DMS 273 treated with DMSO at 0.1 percent for 48 hours (cell line): ENCODE measurements around the gene ADAMTS3.

Experiments
- DNase-seq: peaks from one replicate; lab custom pipeline; 2025; lab: John Stamatoyannopoulos, UW

ADAMTS3 gene

GRCh38 chr4:72344418-72344817, 224.6 kb downstream of the ADAMTS3 start:
- no peak for DNase-seq

DNA sequence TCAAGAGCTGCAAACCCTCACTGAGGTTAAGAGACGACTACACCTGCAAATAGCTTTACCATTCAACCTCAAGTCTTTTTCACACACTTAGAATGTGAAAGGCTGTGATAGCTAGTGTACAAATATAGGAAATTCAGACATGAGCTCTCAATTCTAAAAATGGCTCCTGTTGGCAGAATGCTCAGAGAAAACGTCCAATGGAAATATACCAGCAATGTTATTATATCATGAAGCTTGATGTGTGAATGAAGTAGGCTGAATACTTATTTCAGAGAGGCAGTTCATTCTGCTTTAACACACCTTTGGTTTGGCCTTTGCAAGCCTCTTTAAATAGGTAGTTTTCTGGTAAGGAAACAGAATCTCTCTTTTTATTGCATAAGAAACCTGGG, 227.6 kb downstream of the ADAMTS3 start:
- DNase-seq: no peak

DNA sequence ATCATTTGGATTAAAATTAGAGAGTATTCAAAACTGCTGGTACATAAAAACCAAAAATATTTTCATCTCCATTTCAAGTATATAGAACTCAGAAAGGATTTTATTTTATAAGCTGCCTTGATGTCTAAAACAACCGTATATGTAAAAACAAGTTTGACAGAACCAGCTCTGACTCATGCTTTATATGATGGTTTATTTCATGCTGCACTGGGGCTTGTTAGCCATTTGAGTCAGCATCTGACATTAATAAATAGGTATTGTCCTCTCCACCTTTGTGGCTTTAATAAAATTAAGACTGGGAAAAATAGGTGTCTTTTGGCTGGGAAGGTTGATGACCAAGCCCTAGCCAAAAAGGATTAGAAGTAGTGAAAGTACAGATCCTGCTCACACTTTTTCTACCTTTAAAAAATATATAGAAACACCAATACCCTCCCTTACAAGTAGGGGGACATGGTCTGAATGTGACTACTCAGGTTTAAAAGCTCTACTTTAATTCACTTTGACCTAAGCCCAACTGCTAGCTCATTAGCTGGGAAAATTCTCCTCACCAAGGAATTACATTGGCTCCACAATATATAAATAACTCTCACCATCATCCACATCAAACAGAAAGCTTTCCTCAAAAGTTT, 228.1 kb downstream of the ADAMTS3 start:
- DNase-seq: no peak

GRCh38 chr4:72338060-72338459, 231.0 kb downstream of the ADAMTS3 start:
- DNase-seq: no peak

DNA sequence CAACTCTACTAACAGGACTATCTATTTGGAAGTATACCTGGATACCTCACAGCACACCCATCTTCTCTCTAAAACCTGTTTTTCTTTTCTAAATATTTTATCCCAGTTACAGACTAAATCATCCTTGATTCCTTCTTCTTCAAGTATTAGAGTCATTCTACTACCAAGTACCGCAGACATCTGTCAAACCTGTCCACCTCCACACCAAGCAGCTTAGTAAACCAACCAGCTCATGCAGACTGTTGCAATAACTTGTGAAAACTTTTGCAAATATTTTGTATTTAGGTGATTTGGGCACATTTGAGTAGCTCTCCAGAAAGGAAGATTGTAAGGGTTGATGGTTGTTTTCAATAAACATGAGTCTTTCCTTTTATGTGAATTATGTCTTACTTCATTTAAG, 238.6 kb downstream of the ADAMTS3 start:
- DNase-seq: no peak

DNA sequence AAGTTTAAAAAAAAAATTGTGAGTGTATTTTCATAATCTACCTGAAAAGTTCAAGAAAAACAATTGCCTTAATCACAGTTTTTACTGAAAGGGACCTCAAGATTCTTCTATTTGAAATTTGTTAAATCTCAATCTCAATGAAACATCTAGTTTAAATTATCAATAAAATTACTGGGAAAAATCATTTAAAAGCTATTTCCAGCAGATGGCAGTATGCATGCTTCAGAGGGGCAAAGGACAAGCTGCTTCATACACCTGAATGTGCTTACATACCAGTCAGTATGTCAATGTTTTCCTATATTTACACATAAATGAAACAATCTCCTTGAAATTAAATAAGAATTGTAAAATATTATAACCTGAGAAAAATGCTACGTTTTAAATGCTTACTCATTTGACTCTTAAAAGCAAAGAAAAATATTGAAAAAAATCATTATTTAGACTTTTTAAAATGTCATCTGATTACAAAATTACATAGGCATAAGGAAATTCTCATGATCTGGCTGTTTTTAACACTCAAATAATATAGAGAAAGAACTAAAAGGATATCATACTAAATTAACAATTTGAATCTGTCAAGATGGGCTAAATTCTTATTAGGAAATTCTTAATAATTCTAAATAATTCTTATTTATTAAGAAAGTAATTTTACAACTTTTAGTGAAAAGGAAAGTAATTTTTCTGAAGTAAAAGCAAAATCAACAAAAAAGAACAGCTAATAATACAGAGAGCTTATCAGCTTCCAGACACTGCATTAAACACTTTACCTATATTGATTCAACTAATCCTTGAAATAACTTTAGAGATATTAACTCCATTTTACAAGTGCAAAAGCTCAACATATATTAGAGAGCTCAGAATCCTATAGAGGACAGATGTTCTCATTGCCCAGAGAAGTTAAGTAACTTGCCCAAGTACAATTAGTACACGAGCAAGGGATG, 242.1 kb downstream of the ADAMTS3 start:
- no peak for DNase-seq

DNA sequence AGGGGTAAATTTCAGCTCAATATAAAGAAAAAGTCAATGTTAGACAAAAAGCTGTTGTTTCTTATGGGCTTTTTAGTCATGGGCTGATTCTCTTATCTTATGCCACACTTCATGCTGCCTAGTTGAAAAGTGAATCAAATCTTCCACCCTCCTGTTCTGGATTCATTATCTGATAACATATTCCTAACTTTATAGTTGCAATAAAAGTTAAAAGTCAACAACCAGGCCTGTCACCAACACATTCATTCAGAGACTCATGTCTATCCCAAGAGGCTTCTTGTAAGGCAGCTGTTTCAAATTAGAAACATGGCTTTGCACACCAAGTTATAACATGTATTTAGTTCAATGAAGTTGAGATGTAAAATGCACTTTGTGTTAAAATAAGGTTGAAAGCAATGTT, 243.8 kb downstream of the ADAMTS3 start:
- no peak for DNase-seq

- DNase-seq: no peak
Observed at GRCh38 chr4:72323227-72323626, 245.8 kb downstream of the ADAMTS3 start.

DNA sequence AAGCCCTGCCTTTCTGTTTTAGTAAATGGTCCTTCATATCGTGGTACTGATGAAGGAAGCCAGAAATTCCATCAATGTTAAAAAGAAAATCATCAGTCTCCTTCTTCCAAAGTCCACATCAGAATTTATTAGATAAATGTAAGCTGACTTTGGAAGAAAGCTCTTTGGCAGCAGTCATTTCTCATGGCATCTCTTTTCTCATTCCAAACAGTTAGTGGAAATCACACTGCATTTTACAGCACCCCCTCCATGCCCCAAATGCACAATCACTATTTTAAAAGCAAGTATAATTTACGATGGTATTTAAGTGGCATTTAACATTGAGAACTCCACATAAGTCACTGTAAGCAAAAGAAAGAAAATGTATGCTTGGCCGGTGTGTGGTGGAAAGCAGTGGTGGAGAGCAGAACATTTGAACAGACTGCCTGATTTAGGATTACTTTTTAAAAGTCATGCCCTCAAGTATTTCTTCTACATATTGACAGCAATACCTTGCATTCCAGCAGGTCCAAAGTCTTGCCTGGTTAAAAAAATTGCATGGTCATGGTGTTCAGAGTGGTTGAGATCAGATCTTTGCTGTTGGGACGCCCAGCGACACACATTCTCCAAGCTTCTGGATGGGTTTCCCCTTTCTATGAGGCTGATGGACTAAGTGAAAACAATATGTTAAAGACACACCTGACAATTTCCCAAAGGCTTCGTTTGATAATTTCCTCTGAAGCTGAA, 248.6 kb downstream of the ADAMTS3 start:
- no peak for DNase-seq

GRCh38 chr4:72319601-72320021, 249.4 kb downstream of the ADAMTS3 start:
- DNase-seq: no peak

DNA sequence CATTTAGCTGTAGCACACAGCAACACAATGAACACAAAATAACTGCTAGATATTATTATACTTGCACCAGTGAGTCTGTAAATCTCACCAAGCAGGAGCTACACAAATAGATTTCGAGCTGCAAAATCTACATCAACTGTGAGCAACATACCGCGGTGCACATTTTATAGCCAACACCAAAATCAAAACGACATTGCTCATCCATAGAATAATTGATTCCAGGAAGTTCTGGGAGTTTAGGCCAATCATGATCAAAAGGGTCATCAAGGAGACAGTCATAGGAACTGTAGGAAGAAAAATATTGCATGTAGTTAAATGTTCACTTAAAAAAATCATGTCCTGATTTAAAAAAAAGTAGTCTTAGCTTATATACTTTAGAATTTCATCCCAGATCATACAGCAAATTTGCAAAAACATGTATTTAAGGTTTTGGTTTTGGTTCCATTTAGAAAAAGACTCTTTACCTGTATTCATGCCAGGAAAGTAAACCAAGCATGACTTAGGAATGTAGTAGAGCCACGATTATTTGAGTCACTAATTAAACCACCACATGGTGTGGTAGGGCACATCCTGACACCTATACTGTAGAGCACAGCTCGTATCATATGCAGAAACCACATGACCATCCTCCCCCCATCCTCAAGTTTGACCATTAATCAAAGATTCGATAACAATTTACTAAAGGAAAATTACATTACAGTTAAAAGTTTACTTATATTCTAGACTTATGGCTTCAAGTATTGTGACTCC, 250.4 kb downstream of the ADAMTS3 start:
- DNase-seq: no peak

GRCh38 chr4:72314869-72315268, 254.2 kb downstream of the ADAMTS3 start:
- DNase-seq: no peak

GRCh38 chr4:72313121-72313520, 255.9 kb downstream of the ADAMTS3 start:
- DNase-seq: no peak

GRCh38 chr4:72312032-72312650, 256.9 kb downstream of the ADAMTS3 start:
- no peak for DNase-seq

- no peak for DNase-seq
Observed at GRCh38 chr4:72311291-72311690, 257.7 kb downstream of the ADAMTS3 start.

GRCh38 chr4:72305620-72306019, 263.4 kb downstream of the ADAMTS3 start:
- no peak for DNase-seq

GRCh38 chr4:72305080-72305479, 263.9 kb downstream of the ADAMTS3 start:
- DNase-seq: no peak

GRCh38 chr4:72302981-72303704, 265.9 kb downstream of the ADAMTS3 start:
- no peak for DNase-seq

DNA sequence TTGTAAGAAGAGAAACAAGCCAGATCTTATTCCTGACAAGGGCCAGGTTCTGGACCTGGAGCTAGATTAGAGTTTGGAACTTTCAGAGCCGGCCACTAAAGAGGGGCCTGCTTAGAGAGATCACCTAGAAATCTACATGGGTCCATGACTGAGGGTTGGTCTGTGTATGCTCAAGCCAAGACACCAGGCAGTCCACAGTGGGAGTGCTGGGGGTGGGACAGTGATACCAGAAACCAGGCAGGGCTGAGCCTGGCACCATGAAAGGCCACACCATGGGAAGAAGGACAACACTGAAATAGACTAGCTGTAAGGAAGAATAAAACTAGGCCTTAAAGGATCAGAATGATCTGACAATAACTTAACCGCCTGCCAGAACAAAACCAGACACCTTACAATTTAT, 267.3 kb downstream of the ADAMTS3 start:
- no peak for DNase-seq

DNA sequence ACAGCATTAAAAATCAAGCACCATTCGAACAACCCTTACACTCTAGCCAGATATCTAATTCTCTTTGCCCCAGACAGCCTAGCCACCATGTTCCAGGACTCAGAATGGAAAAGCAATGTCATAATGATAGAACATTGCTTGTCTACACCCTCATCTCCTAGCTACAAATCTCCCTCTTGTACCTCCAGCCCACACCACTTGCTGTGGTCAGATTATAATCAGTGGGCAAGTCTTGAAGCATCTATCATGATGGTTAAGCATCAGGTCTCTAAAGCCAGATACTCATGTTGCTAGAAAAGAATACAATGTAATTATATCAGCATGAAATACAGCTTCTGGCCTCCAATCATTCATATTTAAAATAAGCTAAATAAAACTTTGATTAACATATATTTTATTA, 268.9 kb downstream of the ADAMTS3 start:
- no peak for DNase-seq
